Ectodermal cell (in vitro differentiated cells): ENCODE results near the gene PHF1.

Experiments
- H3K27ac ChIP-seq: 2 replicates; pipeline ENCODE4 v1.7.0; 2013; ENCODE audit warnings: mild to moderate bottlenecking, low read depth, low read length; ENCODE audit not compliant: insufficient read depth, poor library complexity, severe bottlenecking
- H3K27me3 ChIP-seq: 2 replicates; pipeline ENCODE4 v1.7.0; 2013; ENCODE audit warnings: mild to moderate bottlenecking, low read length; ENCODE audit not compliant: insufficient read depth, control insufficient read depth, poor library complexity, severe bottlenecking
- H3K36me3 ChIP-seq: one replicate; pipeline ENCODE4 v1.7.0; 2013; ENCODE audit warnings: low read length; ENCODE audit not compliant: control insufficient read depth, insufficient read depth
- H3K4me1 ChIP-seq: one replicate; pipeline ENCODE4 v1.7.0; 2013; ENCODE audit warnings: low read length; ENCODE audit not compliant: control insufficient read depth, insufficient read depth
- H3K4me3 ChIP-seq: 2 replicates; pipeline ENCODE4 v1.7.0; 2013; ENCODE audit warnings: low read depth, low read length, control low read depth; ENCODE audit not compliant: insufficient read depth
- H3K9me3 ChIP-seq: 2 replicates; pipeline ENCODE4 v1.7.0; 2013; ENCODE audit warnings: mild to moderate bottlenecking, low read length, moderate library complexity; ENCODE audit not compliant: control insufficient read depth
- WGBS, 2 experiments: methylation state at CpG; one replicate each; pipeline ENCODE4 v1.1.7; 2013; ENCODE audit warnings: missing lambda C conversion rate in 2 of 2; 5-methylcytosine and 5-hydroxymethylcytosine counted together

PHF1 gene

DNA sequence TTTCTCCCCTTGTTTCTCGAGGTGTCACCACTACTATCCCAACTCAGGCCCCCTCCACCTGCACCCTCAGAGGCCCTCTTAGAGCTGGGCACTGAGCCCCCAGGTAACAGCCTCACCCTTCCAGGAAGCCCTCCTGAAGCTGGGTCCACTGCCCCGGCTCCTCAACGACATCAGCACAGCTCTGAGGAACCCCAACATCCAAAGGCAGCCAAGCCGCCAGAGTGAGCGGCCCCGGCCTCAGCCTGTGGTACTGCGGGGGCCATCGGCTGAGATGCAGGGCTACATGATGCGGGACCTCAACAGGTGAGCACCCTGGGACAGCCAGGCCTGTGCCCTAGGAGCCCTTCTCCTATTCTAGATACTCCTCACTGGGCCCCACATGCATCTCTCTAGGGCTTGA lies 30.6 kb downstream of the PHF1 start:
- Histone ChIP-seq H3K27me3 (no peaks in the 10 kb centered on the region), H3K4me3 (no peak overlapping the region), H3K4me1 (no peaks in the 10 kb centered on the region), H3K9me3 (no peaks in the 10 kb centered on the region), H3K36me3 (peaks cover 64% of the 10 kb centered on the region), H3K27ac (no peak overlapping the region)
- 95 to 97% methylated on average over 9 of the region's 9 CpGs for WGBS, 2 experiments

- H3K27ac ChIP-seq: no peak overlapping the region
- H3K4me1 ChIP-seq: no peaks in the 10 kb centered on the region
- H3K9me3 ChIP-seq: no peaks in the 10 kb centered on the region
- no peaks in the 10 kb centered on the region for H3K27me3 ChIP-seq
- no peak overlapping the region for H3K4me3 ChIP-seq
- WGBS, 2 experiments: 92% methylated on average over 8 of the region's 8 CpGs
- peaks cover 65% of the 10 kb centered on the region for H3K36me3 ChIP-seq
Observed at GRCh38 chr6:33442283-33442682, 31.5 kb downstream of the PHF1 start.

DNA sequence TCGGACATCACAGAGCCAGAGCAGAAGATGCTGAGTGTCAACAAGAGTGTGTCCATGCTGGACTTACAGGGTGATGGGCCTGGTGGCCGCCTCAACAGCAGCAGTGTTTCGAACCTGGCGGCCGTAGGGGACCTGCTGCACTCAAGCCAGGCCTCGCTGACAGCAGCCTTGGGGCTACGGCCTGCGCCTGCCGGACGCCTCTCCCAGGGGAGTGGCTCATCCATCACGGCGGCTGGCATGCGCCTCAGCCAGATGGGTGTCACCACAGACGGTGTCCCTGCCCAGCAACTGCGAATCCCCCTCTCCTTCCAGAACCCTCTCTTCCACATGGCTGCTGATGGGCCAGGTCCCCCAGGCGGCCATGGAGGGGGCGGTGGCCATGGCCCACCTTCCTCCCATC lies 32.2 kb downstream of the PHF1 start:
- 94 to 96% methylated on average over 17 of the region's 17 CpGs for WGBS, 2 experiments
- no peaks in the 10 kb centered on the region for H3K9me3 ChIP-seq
- no peak overlapping the region for H3K27ac ChIP-seq
- no peaks in the 10 kb centered on the region for H3K4me1 ChIP-seq
- peaks cover 65% of the 10 kb centered on the region for H3K36me3 ChIP-seq
- no peaks in the 10 kb centered on the region for H3K27me3 ChIP-seq
- H3K4me3 ChIP-seq: no peak overlapping the region

DNA sequence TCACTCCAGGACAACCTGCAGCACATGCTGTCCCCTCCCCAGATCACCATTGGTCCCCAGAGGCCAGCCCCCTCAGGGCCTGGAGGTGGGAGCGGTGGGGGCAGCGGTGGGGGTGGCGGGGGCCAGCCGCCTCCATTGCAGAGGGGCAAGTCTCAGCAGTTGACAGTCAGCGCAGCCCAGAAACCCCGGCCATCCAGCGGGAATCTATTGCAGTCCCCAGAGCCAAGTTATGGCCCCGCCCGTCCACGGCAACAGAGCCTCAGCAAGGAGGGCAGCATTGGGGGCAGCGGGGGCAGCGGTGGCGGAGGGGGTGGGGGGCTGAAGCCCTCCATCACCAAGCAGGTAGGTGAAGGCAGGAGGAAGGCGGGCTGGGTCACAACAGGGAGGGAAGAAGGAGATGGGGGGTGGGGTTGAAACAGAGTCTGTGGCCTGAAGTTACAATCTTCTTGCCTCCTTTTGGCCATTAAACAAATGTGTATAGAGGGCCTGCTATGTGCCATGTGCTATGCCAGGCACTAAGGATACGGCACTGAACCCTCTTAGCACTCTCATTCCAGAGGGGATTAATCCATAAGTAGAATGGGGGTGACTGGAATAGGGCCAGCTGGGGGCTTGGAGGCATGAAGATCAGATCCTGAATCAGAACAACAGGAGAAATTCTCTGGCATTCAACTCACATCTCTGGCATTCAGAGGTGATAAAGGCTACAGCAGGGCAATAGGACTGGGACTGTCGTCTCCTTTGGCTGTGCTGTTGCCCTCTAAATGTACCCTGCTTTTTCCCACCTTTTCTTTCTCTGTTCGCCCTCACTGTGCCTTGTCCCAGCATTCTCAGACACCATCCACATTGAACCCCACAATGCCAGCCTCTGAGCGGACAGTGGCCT lies 33.0 kb downstream of the PHF1 start:
- H3K9me3 ChIP-seq: no peaks in the 10 kb centered on the region
- no peak overlapping the region for H3K4me3 ChIP-seq
- H3K36me3 ChIP-seq: peaks cover 57% of the 10 kb centered on the region
- WGBS, 2 experiments: 95 to 96% methylated on average over 18 of the region's 18 CpGs
- no peak overlapping the region for H3K27ac ChIP-seq
- H3K4me1 ChIP-seq: no peaks in the 10 kb centered on the region
- no peaks in the 10 kb centered on the region for H3K27me3 ChIP-seq

GRCh38 chr6:33445119-33445603 lies 34.3 kb downstream of the PHF1 start:
- Histone ChIP-seq H3K4me1 (no peaks in the 10 kb centered on the region), H3K36me3 (peaks cover 58% of the 10 kb centered on the region), H3K27me3 (no peaks in the 10 kb centered on the region), H3K9me3 (no peaks in the 10 kb centered on the region), H3K4me3 (no peak overlapping the region), H3K27ac (no peak overlapping the region)
- 95 to 97% methylated on average over 3 of the region's 3 CpGs for WGBS, 2 experiments

GRCh38 chr6:33446356-33446755 lies 35.5 kb downstream of the PHF1 start:
- Histone ChIP-seq H3K9me3 (no peaks in the 10 kb centered on the region), H3K27me3 (no peaks in the 10 kb centered on the region), H3K27ac (no peak overlapping the region), H3K4me3 (no peak overlapping the region), H3K36me3 (peaks cover 57% of the 10 kb centered on the region), H3K4me1 (no peaks in the 10 kb centered on the region)
- WGBS, 2 experiments: 95 to 96% methylated on average over 10 of the region's 10 CpGs

- peaks cover 9% of the 10 kb centered on the region for H3K4me1 ChIP-seq
- no peak overlapping the region for H3K27ac ChIP-seq
- no peaks in the 10 kb centered on the region for H3K27me3 ChIP-seq
- peaks cover 27% of the 10 kb centered on the region for H3K36me3 ChIP-seq
- WGBS, 2 experiments: 89 to 92% methylated on average over 3 of the region's 3 CpGs
- H3K9me3 ChIP-seq: no peaks in the 10 kb centered on the region
- H3K4me3 ChIP-seq: no peak overlapping the region
Observed at GRCh38 chr6:33450434-33450833, 39.6 kb downstream of the PHF1 start.

- Histone ChIP-seq H3K4me3 (no peak overlapping the region), H3K27ac (no peak overlapping the region), H3K9me3 (no peaks in the 10 kb centered on the region), H3K27me3 (no peaks in the 10 kb centered on the region), H3K36me3 (peaks cover 21% of the 10 kb centered on the region), H3K4me1 (peaks cover 9% of the 10 kb centered on the region)
- WGBS, 2 experiments: 92 to 96% methylated on average over 15 of the region's 15 CpGs
Observed at GRCh38 chr6:33451606-33452005, 40.8 kb downstream of the PHF1 start.

DNA sequence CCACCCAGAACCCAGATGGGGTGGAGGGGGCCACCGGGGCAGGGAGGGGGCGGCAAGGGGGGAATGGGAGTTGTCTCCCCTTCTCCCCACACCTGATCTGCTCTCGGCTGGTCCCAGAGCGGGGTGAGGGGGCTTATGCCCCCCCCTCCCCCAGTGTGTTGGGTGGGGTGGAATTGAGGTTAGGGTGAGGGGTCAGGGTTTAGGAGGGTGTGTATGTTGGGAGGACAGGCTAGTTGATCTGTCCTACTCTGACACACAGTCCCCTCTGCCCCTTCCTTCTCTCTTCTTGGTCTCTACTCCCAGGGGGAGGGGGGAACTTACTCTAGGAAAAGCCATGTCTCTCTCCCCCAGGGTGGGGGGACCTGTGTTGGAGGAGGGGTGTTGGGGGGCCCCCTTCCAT lies 41.7 kb downstream of the PHF1 start:
- H3K36me3 ChIP-seq: peaks cover 12% of the 10 kb centered on the region
- H3K27me3 ChIP-seq: no peaks in the 10 kb centered on the region
- no peak overlapping the region for H3K27ac ChIP-seq
- WGBS, 2 experiments: 82 to 100% methylated on average over 2 to 3 of the region's 4 CpGs
- no peak overlapping the region for H3K4me3 ChIP-seq
- H3K4me1 ChIP-seq: peaks cover 9% of the 10 kb centered on the region
- no peaks in the 10 kb centered on the region for H3K9me3 ChIP-seq

- 67 to 69% methylated on average over 7 to 10 of the region's 12 CpGs for WGBS, 2 experiments
- peaks cover 8% of the 10 kb centered on the region for H3K36me3 ChIP-seq
- peak overlapping the region; percentile 38 for H3K27ac ChIP-seq
- peaks cover 9% of the 10 kb centered on the region for H3K4me1 ChIP-seq
- H3K9me3 ChIP-seq: no peaks in the 10 kb centered on the region
- H3K4me3 ChIP-seq: peak overlapping the region; percentile 57
- no peaks in the 10 kb centered on the region for H3K27me3 ChIP-seq
Observed at GRCh38 chr6:33453393-33454008, 42.7 kb downstream of the PHF1 start.
